Spleen (tissue), 7 donors: ENCODE data around the gene ASAP2.

Source experiments
- CTCF ChIP-seq, 11 experiments: fragments of 200-600 bp in 7 of 11; fragments of 450-650 bp in 4 of 11; sonication (generic) in 4 of 11; IDR thresholded peaks in 8 of 11; conservative IDR thresholded peaks in 3 of 11; 1 replicate in 7 of 11; 2 replicates in 4 of 11; pipeline versions ENCODE4 v1.4.0 to v1.8.0; 2016 to 2021; ENCODE audit warnings: antibody characterized with exemption in 11 of 11, inconsistent platforms in 4 of 11, mild to moderate bottlenecking in 1 of 11
- POLR2A ChIP-seq, 3 donors: fragments of 450-650 bp; IDR thresholded peaks; one replicate each; pipeline ENCODE4 v1.5.1; 2017; ENCODE audit warnings: antibody characterized with exemption in 3 of 3, mild to moderate bottlenecking in 1 of 3
- POLR2AphosphoS5 ChIP-seq, 3 donors: sonication (generic); formaldehyde crosslinking; IDR thresholded peaks; one replicate each; pipeline ENCODE4 v1.5.1; 2017; ENCODE audit warnings: antibody characterized with exemption in 3 of 3
- donor health status: DM: no; HTN: no; CAD: no; lungs with moderate emphysema.
- donor health status: DM: no; HTN: no; CAD: no.
- donor health status: DM: no; HTN: no; CAD: no.

GRCh38 chr2:9208875-9209274, 2.3 kb downstream of the ASAP2 start:
- TF ChIP-seq CTCF (IDR thresholded peaks at IDR 0.05 in 8 of 11, conservative IDR thresholded peaks at IDR 0.05 in 3 of 11) (no peak), POLR2A (IDR thresholded peaks at IDR 0.05) (no peak), POLR2AphosphoS5 (IDR thresholded peaks at IDR 0.05) (no peak)
